K562 (cell line): ENCODE results near the gene TLN1. TPM values are rescaled to one million over a fixed set of nuclear protein-coding genes. Genes with fewer than 3 reads are reported as not detected.

Experiments used
- ATAC-seq: fragments of 200-7000 bp; cut with Tn5 transposase; 3 replicates; pipeline ENCODE4 v1.9.1; 2020; ENCODE audit warnings: moderate library complexity
- BruUV-seq: library from RNA; stranded (reverse); fragments of 400-500 nt; replicated peaks from 2 replicates; lab custom pipeline; 2021; lab: Mats Ljungman, UMichigan
- CTCF ChIA-PET: fragments of 300-600 bp; formaldehyde crosslinking; extraction: SDS; loops from one replicate; lab custom pipeline; 2021; ENCODE audit warnings: low intra/inter-chr PET ratio; lab: Yijun Ruan, JAX
- POLR2A ChIA-PET: fragments of 300-600, 350-650 bp; sonication (Branson Sonifier 250); formaldehyde crosslinking; extraction: SDS; loops from one replicate; lab custom pipeline; 2021; ENCODE audit warnings: antibody characterized with exemption, inconsistent platforms; lab: Yijun Ruan, JAX
- DNase-seq, 4 experiments: peaks; one replicate each; pipeline versions ENCODE4 v3.0.0 to v3.0.0-alpha.2; 2011 to 2018; ENCODE audit warnings: low spot score in 3 of 4, mixed read lengths in 3 of 4; ENCODE audit errors: extremely low read depth in 1 of 4
- FAIRE-seq: peaks from 2 replicates; lab custom pipeline; 2011; peaks lifted over from hg19 to GRCh38; lab: Jason Lieb, UNC
- H2AFZ ChIP-seq: 2 replicates; pipeline ENCODE4 v1.6.0; 2011; ENCODE audit warnings: low read depth, low read length, control low read depth, inconsistent platforms
- H3K27ac ChIP-seq: fragments of 200-600 bp; 3 replicates; pipeline ENCODE4 v1.8.0; 2011; ENCODE audit warnings: low read depth, mild to moderate bottlenecking, control low read depth, inconsistent platforms, low read length, moderate library complexity, mixed read lengths; ENCODE audit errors: extremely low read depth
- H3K27me3 ChIP-seq, 2 experiments: fragments of 300-600 bp in 1 of 2; 2 replicates in 1 of 2; 3 replicates in 1 of 2; pipeline versions ENCODE4 v1.6.0 to v1.8.0; 2011; ENCODE audit warnings: inconsistent platforms in 2 of 2, low read length in 2 of 2, mild to moderate bottlenecking in 1 of 2, mixed read lengths in 1 of 2, moderate library complexity in 1 of 2; ENCODE audit not compliant: control insufficient read depth in 2 of 2, insufficient read depth in 2 of 2
- H3K36me3 ChIP-seq: fragments of 300-600 bp; 3 replicates; pipeline ENCODE4 v1.8.0; 2011; ENCODE audit warnings: mild to moderate bottlenecking, low read length, inconsistent platforms; ENCODE audit not compliant: control insufficient read depth, insufficient read depth
- H3K4me1 ChIP-seq, 2 experiments: fragments of 200-600 bp in 1 of 2; replicated peaks in 1 of 2; 2 replicates in 1 of 2; 3 replicates in 1 of 2; pipeline versions ENCODE4 v1.5.1 to v1.8.0; 2011; ENCODE audit warnings: inconsistent platforms in 2 of 2, low read length in 2 of 2, mild to moderate bottlenecking in 1 of 2, mixed read lengths in 1 of 2, moderate library complexity in 1 of 2; ENCODE audit not compliant: control insufficient read depth in 2 of 2, insufficient read depth in 2 of 2
- H3K4me2 ChIP-seq: 2 replicates; pipeline ENCODE4 v1.6.1; 2011; ENCODE audit warnings: low read length, control low read depth, inconsistent platforms, mixed read lengths; ENCODE audit not compliant: insufficient read depth
- H3K4me3 ChIP-seq: fragments of 200-600 bp; sonication (generic), shearing (Covaris generic); 2 replicates; pipeline ENCODE4 v1.5.1; 2016; ENCODE audit warnings: control low read depth, inconsistent platforms
- H3K79me2 ChIP-seq: fragments of 200-600 bp; 3 replicates; pipeline ENCODE4 v1.8.0; 2011; ENCODE audit warnings: low read length, inconsistent platforms; ENCODE audit not compliant: control insufficient read depth, insufficient read depth
- H3K9ac ChIP-seq, 2 experiments: 2 replicates each; pipeline versions ENCODE4 v1.6.0 to v1.6.1; 2011; ENCODE audit warnings: low read depth in 2 of 2, low read length in 2 of 2, control low read depth in 1 of 2, inconsistent platforms in 1 of 2, mild to moderate bottlenecking in 1 of 2, mixed read lengths in 1 of 2; ENCODE audit not compliant: insufficient read depth in 1 of 2
- H3K9me1 ChIP-seq: one replicate; pipeline ENCODE4 v1.6.0; 2011; ENCODE audit warnings: inconsistent platforms, mild to moderate bottlenecking, low read length, moderate library complexity; ENCODE audit not compliant: control insufficient read depth, insufficient read depth
- H3K9me3 ChIP-seq: replicated peaks from 2 replicates; pipeline ENCODE4 v1.5.1; 2011; ENCODE audit warnings: low read depth, low read length, inconsistent platforms; ENCODE audit not compliant: control insufficient read depth, insufficient read depth
- H4K20me1 ChIP-seq: replicated peaks from 2 replicates; pipeline ENCODE4 v1.6.1; 2011; ENCODE audit warnings: low read length, inconsistent platforms, mixed read lengths; ENCODE audit not compliant: control insufficient read depth, insufficient read depth
- CCNT2 ChIP-seq: IDR thresholded peaks from 2 replicates; pipeline ENCODE4 v1.6.1; 2011; ENCODE audit warnings: borderline replicate concordance, low read depth, mild to moderate bottlenecking, moderate library complexity, mixed read lengths, low read length; ENCODE audit not compliant: insufficient read length; ENCODE audit errors: extremely low read depth
- CREB1 ChIP-seq, 2 experiments: sonication (generic) in 1 of 2; formaldehyde crosslinking in 1 of 2; IDR thresholded peaks; 2 replicates each; pipeline versions ENCODE4 v1.6.1 to v1.8.0; 2012 to 2022; ENCODE audit warnings: inconsistent platforms in 1 of 2, mild to moderate bottlenecking in 1 of 2, missing genetic modification reagents in 1 of 2, moderate library complexity in 1 of 2
- CREM ChIP-seq: IDR thresholded peaks from 2 replicates; pipeline ENCODE4 v1.6.1; 2014; ENCODE audit warnings: antibody characterized with exemption, low read depth
- CTBP1 ChIP-seq: fragments of 450-650 bp; IDR thresholded peaks from 2 replicates; pipeline ENCODE4 v1.6.1; 2016; ENCODE audit warnings: borderline replicate concordance
- ELF1 ChIP-seq: fragments of 200-800 bp; sonication (Bioruptor generic); IDR thresholded peaks from 2 replicates; pipeline ENCODE4 v1.6.1; 2016; ENCODE audit warnings: missing genetic modification characterization, missing compliant biosample characterization
- ETV5 ChIP-seq: sonication (generic); formaldehyde crosslinking; IDR thresholded peaks from 2 replicates; pipeline ENCODE4 v1.4.0; 2020; ENCODE audit warnings: low read depth, mild to moderate bottlenecking, missing genetic modification reagents
- GATAD2A ChIP-seq: fragments of 450-650 bp; IDR thresholded peaks from 2 replicates; pipeline ENCODE4 v1.6.1; 2017
- HMGN3 ChIP-seq: IDR thresholded peaks from 2 replicates; pipeline ENCODE4 v1.6.1; 2011; ENCODE audit warnings: borderline replicate concordance, low read depth, mild to moderate bottlenecking, mixed read lengths, low read length; ENCODE audit not compliant: insufficient read length; ENCODE audit errors: extremely low read depth
- HNRNPL ChIP-seq: fragments of 200-400 bp; formaldehyde crosslinking; IDR thresholded peaks from 2 replicates; pipeline ENCODE4 v1.6.1; 2017; ENCODE audit warnings: low read depth, mild to moderate bottlenecking, low read length
- L3MBTL2 ChIP-seq: fragments of 450-650 bp; IDR thresholded peaks from 2 replicates; pipeline ENCODE4 v1.6.1; 2016; ENCODE audit warnings: mild to moderate bottlenecking, moderate library complexity
- RB1 ChIP-seq: fragments of 450-650 bp; IDR thresholded peaks from 2 replicates; pipeline ENCODE4 v1.6.1; 2017; ENCODE audit warnings: low read depth, mild to moderate bottlenecking
- WGBS: fragments of 100-300 bp; shearing (Covaris generic); methylation state at CpG from one replicate; pipeline ENCODE4 v1.1.6; 2016; ENCODE audit warnings: low coverage, mixed read lengths; ENCODE audit not compliant: insufficient coverage; ENCODE audit errors: missing lambda C conversion rate; 5-methylcytosine and 5-hydroxymethylcytosine counted together
- in situ Hi-C: fragments of 300-500 bp; cut with MboI; formaldehyde crosslinking; loops from 4 replicates; pipeline ENCODE4 v1.15.0; 2018; ENCODE audit warnings: inconsistent platforms, mixed read lengths
- intact Hi-C: fragments of 100-400 bp; cut with micrococcal nuclease; formaldehyde crosslinking; loops from 2 replicates; pipeline ENCODE4 v1.14.2; 2022
- polyA plus RNA-seq, 8 experiments: library from polyadenylated mRNA; depleted of rRNA in 4 of 8; stranded (reverse) in 5 of 8; unstranded in 3 of 8; fragments of >200 nt; fragmentation: Nextera tagmentation in 2 of 8; fragmentation: Illumina TruSeq in 1 of 8; extraction: Ambion mirVana in 2 of 8; extraction: Trizol in 1 of 8; gene quantifications; 2 replicates each; pipeline versions ENCODE4 v1.2.1 to v1.2.3, GENCODE V29; 2011 to 2014; ENCODE audit warnings: inconsistent platforms in 1 of 8, missing spikeins in 1 of 8
- total RNA-seq, 7 experiments: library from RNA; depleted of rRNA in 6 of 7; stranded (reverse); fragments of >200 nt in 6 of 7; fragmentation: Illumina TruSeq in 2 of 7; extraction: Trizol in 2 of 7; gene quantifications; 2 replicates each; pipeline versions ENCODE4 v1.2.1 to v1.2.3, GENCODE V29; 2011 to 2021; ENCODE audit warnings: low replicate concordance in 1 of 7
- TF ChIP-seq, protein P1 (sequence below): fragments of 200-800 bp; sonication (Bioruptor generic); IDR thresholded peaks from 2 replicates; pipeline ENCODE4 v1.6.1; 2017; ENCODE audit warnings: missing genetic modification characterization, missing compliant biosample characterization
- TF ChIP-seq, protein P2 (sequence below), 2 experiments: fragments of 200-800 bp in 1 of 2; sonication (Bioruptor generic) in 1 of 2; sonication (generic) in 1 of 2; formaldehyde crosslinking in 1 of 2; IDR thresholded peaks in 1 of 2; conservative IDR thresholded peaks in 1 of 2; 2 replicates each; pipeline versions ENCODE4 v1.5.0 to v1.6.1; 2016 to 2020; ENCODE audit warnings: missing compliant biosample characterization in 1 of 2, missing genetic modification characterization in 1 of 2, missing genetic modification reagents in 1 of 2

TLN1 gene
- total and polyA plus RNA-seq, 9 of the 15 experiments (the other 6 are each of a cell fraction or from before 2014, with no cell fraction given), result 3.6 to 240 (median 54.8) TPM

GRCh38 chr9:35749515-35750255 lies 17.7 kb upstream of the TLN1 start (continued):
- 0 out of 2 replicates have a peak, but pooled peaks have one; percentile 9 for TF ChIP-seq CREM
- TF ChIP-seq CTBP1, result peak; percentile 32
- TF ChIP-seq, protein P1, sequence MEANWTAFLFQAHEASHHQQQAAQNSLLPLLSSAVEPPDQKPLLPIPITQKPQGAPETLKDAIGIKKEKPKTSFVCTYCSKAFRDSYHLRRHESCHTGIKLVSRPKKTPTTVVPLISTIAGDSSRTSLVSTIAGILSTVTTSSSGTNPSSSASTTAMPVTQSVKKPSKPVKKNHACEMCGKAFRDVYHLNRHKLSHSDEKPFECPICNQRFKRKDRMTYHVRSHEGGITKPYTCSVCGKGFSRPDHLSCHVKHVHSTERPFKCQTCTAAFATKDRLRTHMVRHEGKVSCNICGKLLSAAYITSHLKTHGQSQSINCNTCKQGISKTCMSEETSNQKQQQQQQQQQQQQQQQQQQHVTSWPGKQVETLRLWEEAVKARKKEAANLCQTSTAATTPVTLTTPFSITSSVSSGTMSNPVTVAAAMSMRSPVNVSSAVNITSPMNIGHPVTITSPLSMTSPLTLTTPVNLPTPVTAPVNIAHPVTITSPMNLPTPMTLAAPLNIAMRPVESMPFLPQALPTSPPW (CRISPR knock-in tag), result peak; percentile 44; the same call in 1 of the 2 replicates
- no peak for TF ChIP-seq CCNT2

DNA sequence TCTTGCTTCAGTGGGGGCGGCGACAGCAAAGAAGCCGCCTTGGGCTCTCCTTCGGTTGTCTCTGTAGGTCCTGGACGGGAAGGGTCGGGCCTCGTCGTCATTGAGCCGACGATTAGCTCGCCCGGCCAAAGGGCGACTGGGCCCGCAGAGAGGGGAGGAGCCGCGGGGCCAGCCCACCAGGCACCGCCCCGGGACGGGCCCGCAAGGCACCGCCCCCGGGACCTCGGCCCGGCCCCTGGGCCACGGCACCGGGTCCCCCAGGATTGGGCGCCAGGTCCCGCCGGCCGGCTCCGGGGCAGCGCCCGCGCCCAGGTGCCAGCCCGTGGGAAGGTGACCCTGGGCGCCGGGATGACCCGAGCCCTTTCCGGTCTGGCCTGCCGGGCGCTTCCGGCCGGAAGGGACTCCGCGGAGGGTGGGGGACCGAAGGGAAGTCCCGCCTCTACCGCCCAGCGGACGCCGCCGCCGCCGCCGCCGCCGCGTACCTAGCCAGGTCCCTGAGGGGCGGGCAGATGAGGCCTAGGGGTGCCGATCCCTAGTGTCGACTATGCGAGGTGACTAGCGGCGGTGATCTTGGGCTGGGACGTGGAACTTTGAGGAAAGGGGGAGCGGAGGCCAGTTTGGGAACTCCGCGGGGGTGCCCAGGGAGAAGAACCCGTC lies 17.0 kb upstream of the TLN1 start, which contains the start of the genes GBA2 and RGP1:
Gene GBA2, minus strand, starts transcription at position 371 of the 657 bp plus-strand sequence. CDS start 524 bp downstream, outside the sequence.
Gene RGP1, plus strand, starts transcription at position 430 of the 657 bp plus-strand sequence. CDS start 469 bp downstream, outside the sequence.
- peak within 1 kb of the TSS; percentile 91 for H3K27ac ChIP-seq
- BruUV-seq, result no TSS peak
- 0% methylated on average over 4 of the region's 69 CpGs for WGBS
- peaks cover 6% of the 10 kb centered on the region for H3K9me1 ChIP-seq
- H3K4me2 ChIP-seq, result peak within 1 kb of the TSS; percentile 93
- H3K9me3 ChIP-seq, result no peaks in the 10 kb centered on the region
- ChIA-PET POLR2A (interaction anchor here (0.7 to 3.9 kb wide), 10 partner anchors 9 to 88 kb away, joined by 3 to 17 read pairs (median 3); partner anchors contain the start of genes CREB3 and TLN1), CTCF (no interaction called here)
- ATAC-seq, result peak; percentile 93
- H3K4me1 ChIP-seq, result peaks cover 8 to 18% of the 10 kb centered on the region in 2 experiments; a peak in 4 of 5 replicates
- peak within 1 kb of the TSS; percentile 86 to 93 for H3K9ac ChIP-seq
- no peak for FAIRE-seq
- peak within 1 kb of the TSS; percentile 79 for H2AFZ ChIP-seq
- in situ Hi-C loops (no loop called here), intact Hi-C loops (loop anchor here (2.0 kb wide), 1 partner anchor 16 kb away; the partner anchor contains the start of genes CREB3 and TLN1)
- DNase-seq, result peak; percentile 79 to 88 (median 84)
- peaks cover 58% of the 10 kb centered on the region for H3K79me2 ChIP-seq
- peak within 1 kb of the TSS; percentile 95 for H3K4me3 ChIP-seq
- peaks cover 19% of the 10 kb centered on the region for H4K20me1 ChIP-seq
- peaks cover 52% of the 10 kb centered on the region; the same call in 2 of the 3 replicates for H3K36me3 ChIP-seq
- H3K27me3 ChIP-seq, result no peaks in the 10 kb centered on the region
- TF ChIP-seq, protein P1 (CRISPR knock-in tag), result peak; percentile 80
- TF ChIP-seq HNRNPL (peak; percentile 94), GATAD2A (peak; percentile 40; the same call in 1 of the 2 replicates), ELF1 (tag) (peak; percentile 72), CREB1 (IDR thresholded peaks at IDR 0.05) (peak; percentile 60; the same call in 1 of the 2 replicates), CREB1 (CRISPR knock-in tag; IDR thresholded peaks at IDR 0.05) (no peak), HMGN3 (peak; percentile 66), L3MBTL2 (peak; percentile 42; the same call in 1 of the 2 replicates), RB1 (0 out of 2 replicates have a peak, but pooled peaks have one; percentile 36), ETV5 (CRISPR knock-in tag) (peak; percentile 68)
- TF ChIP-seq, protein P2, sequence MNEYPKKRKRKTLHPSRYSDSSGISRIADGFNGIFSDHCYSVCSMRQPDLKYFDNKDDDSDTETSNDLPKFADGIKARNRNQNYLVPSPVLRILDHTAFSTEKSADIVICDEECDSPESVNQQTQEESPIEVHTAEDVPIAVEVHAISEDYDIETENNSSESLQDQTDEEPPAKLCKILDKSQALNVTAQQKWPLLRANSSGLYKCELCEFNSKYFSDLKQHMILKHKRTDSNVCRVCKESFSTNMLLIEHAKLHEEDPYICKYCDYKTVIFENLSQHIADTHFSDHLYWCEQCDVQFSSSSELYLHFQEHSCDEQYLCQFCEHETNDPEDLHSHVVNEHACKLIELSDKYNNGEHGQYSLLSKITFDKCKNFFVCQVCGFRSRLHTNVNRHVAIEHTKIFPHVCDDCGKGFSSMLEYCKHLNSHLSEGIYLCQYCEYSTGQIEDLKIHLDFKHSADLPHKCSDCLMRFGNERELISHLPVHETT (CRISPR knock-in tag; conservative IDR thresholded peaks at IDR 0.05 in 1 of 2, IDR thresholded peaks at IDR 0.05 in 1 of 2), result peak in 1 of 2 experiments; percentile 82; a peak in 2 of 4 replicates
